ENCODE measurements around the gene WDR82.

- TF ChIP-seq POLR2AphosphoS5 (IDR thresholded peaks at IDR 0.05), result no peak
- no peak for TF ChIP-seq CTCF (IDR thresholded peaks at IDR 0.05)
- no peak for TF ChIP-seq POLR2A (IDR thresholded peaks at IDR 0.05)
These were observed 19.4 kb downstream of the WDR82 start for GRCh38 chr3:52259035-52259434.
